ENCODE data around the gene PZP. TPM values are rescaled to one million over a fixed set of nuclear protein-coding genes. Genes with fewer than 3 reads are reported as not detected.

PZP gene
- total RNA-seq, 2 donors from 2014 or later: not detected

DNA sequence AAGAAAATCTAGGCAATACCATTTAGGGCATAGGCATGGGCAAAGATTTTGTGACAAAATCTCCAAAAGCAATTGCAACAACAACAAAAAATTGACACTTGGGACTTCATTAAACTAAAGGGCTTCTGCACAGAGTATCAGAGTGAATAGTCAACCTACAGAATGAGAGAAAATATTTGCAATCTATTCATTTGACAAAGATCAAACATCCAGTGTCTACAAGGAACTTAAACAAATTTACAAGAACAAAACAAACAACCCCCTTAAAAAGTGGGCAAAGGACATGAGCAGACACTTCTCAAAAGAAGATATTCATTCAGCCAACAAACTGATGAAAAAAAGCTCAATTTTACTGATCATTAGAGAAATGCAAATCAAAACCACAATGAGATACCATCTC lies 44.1 kb upstream of the PZP start:
- Histone ChIP-seq H3K27ac (no peak overlapping the region), H3K4me1 (no peaks in the 10 kb centered on the region), H3K27me3 (peaks cover 0 to 4% of the 10 kb centered on the region in 2 donors), H3K4me3 (no peak overlapping the region), H3K9me3 (peaks cover 0 to 2% (median 0%) of the 10 kb centered on the region in 3 donors), H3K36me3 (replicated peaks in 1 of 2; ENCODE audit: insufficient read depth in 1 of 2, low read depth in 2 of 2) (no peaks in the 10 kb centered on the region)
- intact Hi-C loops (cut with DNase I): no loop called here
- no peak for TF ChIP-seq POLR2A (IDR thresholded peaks at IDR 0.05)
- TF ChIP-seq, protein P1, sequence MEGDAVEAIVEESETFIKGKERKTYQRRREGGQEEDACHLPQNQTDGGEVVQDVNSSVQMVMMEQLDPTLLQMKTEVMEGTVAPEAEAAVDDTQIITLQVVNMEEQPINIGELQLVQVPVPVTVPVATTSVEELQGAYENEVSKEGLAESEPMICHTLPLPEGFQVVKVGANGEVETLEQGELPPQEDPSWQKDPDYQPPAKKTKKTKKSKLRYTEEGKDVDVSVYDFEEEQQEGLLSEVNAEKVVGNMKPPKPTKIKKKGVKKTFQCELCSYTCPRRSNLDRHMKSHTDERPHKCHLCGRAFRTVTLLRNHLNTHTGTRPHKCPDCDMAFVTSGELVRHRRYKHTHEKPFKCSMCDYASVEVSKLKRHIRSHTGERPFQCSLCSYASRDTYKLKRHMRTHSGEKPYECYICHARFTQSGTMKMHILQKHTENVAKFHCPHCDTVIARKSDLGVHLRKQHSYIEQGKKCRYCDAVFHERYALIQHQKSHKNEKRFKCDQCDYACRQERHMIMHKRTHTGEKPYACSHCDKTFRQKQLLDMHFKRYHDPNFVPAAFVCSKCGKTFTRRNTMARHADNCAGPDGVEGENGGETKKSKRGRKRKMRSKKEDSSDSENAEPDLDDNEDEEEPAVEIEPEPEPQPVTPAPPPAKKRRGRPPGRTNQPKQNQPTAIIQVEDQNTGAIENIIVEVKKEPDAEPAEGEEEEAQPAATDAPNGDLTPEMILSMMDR (IDR thresholded peaks at IDR 0.05): no peak
- no peak for ATAC-seq
- no peak for DNase-seq

DNA sequence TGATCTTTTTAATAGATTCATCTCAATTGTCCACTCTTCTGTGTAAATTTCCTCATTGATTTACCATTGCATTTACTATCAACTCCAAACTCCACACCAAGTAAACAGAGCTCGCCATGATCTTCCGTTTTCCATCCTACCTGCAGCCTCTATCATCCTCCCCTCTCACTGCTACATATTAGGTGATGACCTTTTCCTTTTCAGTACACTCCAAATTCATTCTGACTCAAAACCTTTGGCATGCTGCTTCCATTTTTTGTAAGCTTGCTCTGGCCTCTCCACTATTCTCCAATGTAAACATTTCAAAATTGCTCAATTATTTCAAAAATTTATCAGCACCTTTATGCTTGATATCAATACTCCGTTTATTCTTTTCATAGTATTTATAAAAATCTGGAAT lies 40.2 kb upstream of the PZP start:
- no peak for ATAC-seq
- H3K9me3 ChIP-seq: no peaks in the 10 kb centered on the region
- 60 to 75% methylated on average over 3 of the region's 3 CpGs for WGBS, 2 donors

DNA sequence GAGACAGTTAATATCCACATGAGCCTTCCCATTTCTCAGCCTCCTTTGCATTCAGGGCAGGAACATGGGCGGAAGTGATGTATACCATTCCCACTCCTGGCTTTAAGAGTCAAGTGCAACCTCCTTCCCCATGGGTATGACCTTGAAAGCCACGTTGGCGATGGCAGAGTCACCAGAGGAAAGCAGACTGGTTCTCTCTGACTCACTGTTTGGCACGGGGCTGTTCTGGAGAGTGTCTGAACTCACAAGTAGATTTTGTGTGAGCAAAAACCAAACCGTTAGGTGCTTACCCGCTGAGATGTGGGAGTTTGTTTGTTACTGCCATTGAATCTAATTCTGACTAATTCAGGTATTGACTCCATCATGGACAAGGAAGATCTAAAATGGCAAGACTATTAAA lies 36.7 kb upstream of the PZP start:
- no peak overlapping the region for H3K4me3 ChIP-seq
- H3K4me1 ChIP-seq: peaks cover 13% of the 10 kb centered on the region
- WGBS, 2 donors: 33 to 44% methylated on average over 6 of the region's 6 CpGs
- H3K27me3 ChIP-seq: peaks cover 0 to 7% of the 10 kb centered on the region in 2 donors
- intact Hi-C loops (cut with DNase I): no loop called here
- TF ChIP-seq POLR2A (IDR thresholded peaks at IDR 0.05): no peak
- TF ChIP-seq, protein P1 (IDR thresholded peaks at IDR 0.05): no peak
- H3K27ac ChIP-seq: peak overlapping the region in 3 of 4 donors; percentile 42 to 77 (median 67)
- H3K36me3 ChIP-seq (replicated peaks in 1 of 2; ENCODE audit: insufficient read depth in 1 of 2, low read depth in 2 of 2): no peaks in the 10 kb centered on the region
- H3K9me3 ChIP-seq: no peaks in the 10 kb centered on the region
- peak; percentile 25 to 56 (median 38) for DNase-seq
- ATAC-seq: peak; percentile 71

More for the DNA sequence above, 40.2 kb upstream of the PZP start:
- Histone ChIP-seq H3K27me3 (peaks cover 0 to 7% of the 10 kb centered on the region in 2 donors), H3K36me3 (replicated peaks in 1 of 2; ENCODE audit: insufficient read depth in 1 of 2, low read depth in 2 of 2) (no peaks in the 10 kb centered on the region), H3K4me1 (peaks cover 13% of the 10 kb centered on the region), H3K4me3 (no peak overlapping the region), H3K27ac (no peak overlapping the region)
- TF ChIP-seq POLR2A (IDR thresholded peaks at IDR 0.05): no peak
- TF ChIP-seq, protein P1 (IDR thresholded peaks at IDR 0.05): no peak
- intact Hi-C loops (cut with DNase I): no loop called here
- no peak for DNase-seq

DNA sequence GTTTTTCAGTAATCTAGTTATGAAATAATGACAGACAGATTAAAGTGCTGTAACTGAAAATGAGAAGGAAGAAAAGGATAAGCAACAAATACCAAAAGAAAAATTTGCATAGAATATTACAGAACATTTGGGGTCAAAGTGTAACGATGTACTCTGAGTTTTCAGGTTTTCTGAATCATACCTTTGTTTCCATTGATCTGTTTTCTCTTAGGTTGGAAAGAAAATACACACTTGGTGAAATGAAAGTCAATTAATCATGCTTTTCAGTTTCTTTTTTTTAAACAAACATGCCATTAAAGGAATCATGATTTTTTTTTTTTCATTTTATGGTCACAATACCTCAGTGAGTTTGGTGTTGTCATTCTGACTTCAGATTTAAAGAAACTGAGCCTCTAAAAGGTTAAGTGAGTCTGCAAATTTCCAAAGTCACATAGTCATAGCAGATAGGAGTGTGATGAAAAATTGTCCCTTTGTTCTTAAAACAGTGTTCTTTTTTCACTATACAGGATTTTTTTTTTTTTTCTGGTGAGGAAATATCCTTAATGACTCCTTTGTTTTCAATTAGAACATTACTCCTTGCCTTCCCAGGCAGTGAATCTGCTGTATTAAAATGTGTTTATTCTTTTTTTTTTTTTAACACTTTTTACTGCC lies 35.9 kb upstream of the PZP start:
- Histone ChIP-seq H3K9me3 (no peaks in the 10 kb centered on the region), H3K27ac (peak overlapping the region in 3 of 4 donors; percentile 42 to 77 (median 67)), H3K4me1 (peaks cover 13% of the 10 kb centered on the region), H3K27me3 (peaks cover 0 to 7% of the 10 kb centered on the region in 2 donors), H3K36me3 (replicated peaks in 1 of 2; ENCODE audit: insufficient read depth in 1 of 2, low read depth in 2 of 2) (no peaks in the 10 kb centered on the region), H3K4me3 (no peak overlapping the region)
- TF ChIP-seq, protein P1 (IDR thresholded peaks at IDR 0.05): no peak
- TF ChIP-seq POLR2A (IDR thresholded peaks at IDR 0.05): no peak
- intact Hi-C loops (cut with DNase I): no loop called here
- DNase-seq (no peak), ATAC-seq (peak; percentile 70)
- 30 to 37% methylated on average over 1 of the region's 1 CpG for WGBS, 2 donors

DNA sequence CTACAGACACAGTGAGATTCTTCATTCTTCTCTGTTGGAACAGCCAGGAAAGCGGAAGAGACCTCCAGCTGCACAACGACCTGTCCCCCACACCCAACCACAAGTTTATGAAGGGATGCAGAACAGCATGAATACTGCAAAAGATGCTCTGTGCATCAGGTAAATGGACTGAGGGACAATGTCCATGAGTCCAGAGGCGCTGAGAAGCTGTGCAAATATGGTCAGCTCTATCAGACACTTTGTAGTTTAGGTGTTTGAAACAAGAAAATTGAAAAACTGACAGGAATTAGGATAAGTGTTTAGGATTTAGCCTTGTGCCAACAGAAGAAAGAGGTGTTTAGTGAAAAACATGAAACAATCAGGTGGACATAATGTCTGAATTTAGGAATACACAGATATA lies 33.1 kb upstream of the PZP start:
- TF ChIP-seq, protein P1 (IDR thresholded peaks at IDR 0.05): no peak
- no peak for TF ChIP-seq POLR2A (IDR thresholded peaks at IDR 0.05)
- DNase-seq (no peak), ATAC-seq (no peak)
- intact Hi-C loops (cut with DNase I): no loop called here
- H3K27me3 ChIP-seq: no peaks in the 10 kb centered on the region
- no peaks in the 10 kb centered on the region for H3K36me3 ChIP-seq (replicated peaks in 1 of 2; ENCODE audit: insufficient read depth in 1 of 2, low read depth in 2 of 2)
- peaks cover 13% of the 10 kb centered on the region for H3K4me1 ChIP-seq
- no peak overlapping the region for H3K4me3 ChIP-seq
- WGBS, 2 donors: 78 to 83% methylated on average over 3 of the region's 3 CpGs
- H3K27ac ChIP-seq: no peak overlapping the region
- H3K9me3 ChIP-seq: no peaks in the 10 kb centered on the region

Data from body of pancreas (tissue), 4 donors.